OCI-LY1 (cell line): Measurements from ENCODE around the gene ENPP3.

Experiments
- CTCF ChIP-seq: fragments of 200-600 bp; sonication (generic), shearing (Covaris generic); IDR thresholded peaks from 2 replicates; pipeline ENCODE4 v1.5.1; 2017; ENCODE audit warnings: mild to moderate bottlenecking, antibody characterized with exemption, low read length, moderate library complexity, mixed read lengths
- EZH2 ChIP-seq: fragments of 200-600 bp; sonication (generic), shearing (Covaris generic); IDR thresholded peaks from 2 replicates; pipeline ENCODE4 v1.8.0; 2017; ENCODE audit warnings: borderline replicate concordance, mixed run types, mild to moderate bottlenecking, antibody characterized with exemption, low read length, moderate library complexity, mixed read lengths

DNA sequence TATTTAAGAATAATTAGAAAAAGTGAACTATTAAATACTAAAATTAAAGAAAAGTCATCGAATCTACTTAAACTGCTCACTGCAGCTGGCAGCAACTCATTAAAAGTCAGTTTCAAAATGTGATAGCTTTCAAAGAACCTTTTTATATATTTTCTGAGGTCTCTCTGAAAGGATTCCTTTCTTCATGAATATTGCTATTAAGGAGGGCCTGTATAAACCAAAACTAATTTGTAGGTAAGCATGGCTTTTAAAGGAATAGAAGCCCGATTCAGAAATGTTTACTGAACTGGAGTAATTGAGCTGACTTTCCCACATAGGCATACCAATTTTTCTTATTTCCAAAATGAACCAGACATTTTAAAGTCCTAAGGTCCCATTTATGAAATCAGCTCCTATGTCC lies 129.5 kb downstream of the ENPP3 start:
- TF ChIP-seq CTCF: no peak
- TF ChIP-seq EZH2: no peak
